Activated T-cell treated with anti-CD3 and anti-CD28 coated beads for 4 hours (primary cell): ENCODE data around the gene NXF1.
"Not testable (repeated sequence)": the region's sequence is repeated elsewhere in the genome, so short reads cannot be mapped to it uniquely, and the experiment has no call there.

Experiments
- DNase-seq: peaks from one replicate; pipeline ENCODE4 v3.0.0-alpha.2; 2020

NXF1 gene

DNA sequence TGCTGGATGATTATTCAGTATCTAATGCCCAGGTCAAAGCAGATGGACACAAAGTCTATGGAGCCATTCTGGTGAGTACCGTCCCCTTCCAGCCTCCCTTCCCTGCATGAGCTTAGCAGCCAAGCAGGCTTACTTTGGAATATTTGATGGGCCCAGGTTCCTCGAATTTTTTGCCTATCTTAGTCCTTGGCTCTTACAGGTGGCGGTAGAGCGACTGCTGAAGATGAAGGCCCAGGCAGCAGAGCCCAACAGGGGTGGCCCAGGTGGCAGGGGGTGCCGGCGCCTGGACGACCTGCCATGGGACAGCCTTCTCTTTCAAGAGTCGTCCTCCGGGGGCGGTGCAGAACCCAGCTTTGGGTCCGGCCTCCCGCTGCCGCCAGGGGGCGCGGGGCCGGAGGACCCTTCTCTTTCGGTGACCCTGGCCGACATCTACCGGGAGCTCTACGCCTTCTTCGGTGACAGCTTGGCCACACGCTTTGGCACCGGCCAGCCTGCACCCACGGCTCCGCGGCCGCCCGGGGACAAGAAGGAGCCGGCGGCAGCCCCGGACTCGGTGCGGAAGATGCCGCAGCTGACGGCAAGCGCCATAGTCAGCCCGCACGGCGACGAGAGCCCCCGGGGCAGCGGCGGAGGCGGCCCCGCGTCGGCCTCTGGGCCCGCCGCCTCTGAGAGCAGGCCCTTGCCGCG, 18.8 kb downstream of the NXF1 start:
- DNase-seq = peak; percentile 75

DNA sequence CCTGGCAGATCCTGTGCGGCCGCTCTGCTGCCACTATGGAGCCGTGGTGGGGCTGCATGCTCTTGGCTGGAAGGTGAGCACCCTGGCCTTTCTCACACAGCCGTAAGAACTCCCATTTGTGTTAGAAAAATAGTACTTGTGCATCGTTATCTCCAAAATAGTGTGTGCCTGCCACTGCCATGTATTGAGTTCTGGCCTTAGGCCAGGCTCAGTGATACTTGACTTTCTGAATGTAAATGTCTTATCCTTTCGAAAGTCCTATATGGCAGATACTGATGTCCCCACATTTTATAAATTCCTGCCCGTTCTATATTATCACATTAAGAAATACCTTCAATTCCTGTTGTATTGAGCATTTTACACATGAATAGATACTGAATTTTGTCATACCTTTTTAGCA, 22.5 kb downstream of the NXF1 start:
- DNase-seq = no peak

DNA sequence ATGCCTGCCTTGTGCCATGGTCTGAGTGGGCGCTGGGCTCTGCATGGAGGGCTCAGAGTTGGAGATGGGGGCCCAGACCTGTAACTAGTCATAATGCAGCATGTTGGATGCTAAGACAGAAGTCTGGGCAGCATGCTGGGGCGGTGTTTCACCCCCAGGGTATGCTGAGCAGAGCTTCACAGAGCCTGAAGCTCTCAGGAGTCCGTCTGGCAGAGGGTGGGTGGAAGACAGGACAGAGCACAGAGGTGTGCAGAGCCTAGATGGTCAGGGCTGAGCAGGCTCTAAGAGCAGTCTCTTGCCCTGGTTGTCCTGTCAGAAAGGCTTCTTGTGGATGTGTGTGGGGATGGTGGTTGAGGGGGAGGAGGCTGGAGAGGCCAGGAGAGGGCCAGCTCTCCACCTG, 26.8 kb downstream of the NXF1 start:
- no peak for DNase-seq

DNA sequence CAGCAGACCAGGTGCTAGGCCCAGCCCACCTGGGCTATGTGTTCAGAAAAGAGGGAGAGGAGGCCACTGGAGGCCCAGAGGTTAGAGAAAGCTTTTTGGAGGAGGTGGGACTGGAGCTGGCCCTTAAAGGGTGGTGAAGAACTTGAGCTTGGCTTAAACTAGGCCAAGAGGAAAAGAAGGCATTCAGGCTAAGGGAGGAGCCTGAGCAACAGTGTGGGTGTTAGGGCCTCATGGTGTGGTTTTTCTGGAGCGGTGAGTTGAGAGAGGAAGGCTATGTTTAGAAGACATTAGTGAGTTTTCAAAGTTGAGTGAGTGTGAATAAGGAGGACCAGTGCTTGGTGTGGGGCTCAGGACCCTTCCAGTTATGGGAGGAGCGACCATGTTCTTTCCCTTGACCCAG, 27.9 kb downstream of the NXF1 start:
- DNase-seq = no peak

DNA sequence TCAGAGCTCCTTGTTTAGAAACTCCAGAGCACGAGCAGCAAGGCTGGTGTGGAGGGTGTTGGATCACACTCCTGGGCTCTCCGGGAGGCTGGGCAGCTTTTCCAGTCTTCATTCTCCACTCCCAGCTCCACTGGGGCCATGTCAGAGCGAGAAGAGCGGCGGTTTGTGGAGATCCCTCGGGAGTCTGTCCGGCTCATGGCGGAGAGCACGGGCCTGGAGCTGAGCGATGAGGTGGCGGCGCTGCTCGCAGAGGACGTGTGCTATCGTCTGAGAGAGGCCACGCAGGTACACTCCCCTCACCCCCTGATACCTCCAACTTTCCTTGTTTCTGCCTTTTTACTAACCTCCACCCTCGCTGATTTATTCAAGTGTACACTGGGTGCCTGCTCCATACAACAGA, 29.6 kb downstream of the NXF1 start:
- no peak for DNase-seq

DNA sequence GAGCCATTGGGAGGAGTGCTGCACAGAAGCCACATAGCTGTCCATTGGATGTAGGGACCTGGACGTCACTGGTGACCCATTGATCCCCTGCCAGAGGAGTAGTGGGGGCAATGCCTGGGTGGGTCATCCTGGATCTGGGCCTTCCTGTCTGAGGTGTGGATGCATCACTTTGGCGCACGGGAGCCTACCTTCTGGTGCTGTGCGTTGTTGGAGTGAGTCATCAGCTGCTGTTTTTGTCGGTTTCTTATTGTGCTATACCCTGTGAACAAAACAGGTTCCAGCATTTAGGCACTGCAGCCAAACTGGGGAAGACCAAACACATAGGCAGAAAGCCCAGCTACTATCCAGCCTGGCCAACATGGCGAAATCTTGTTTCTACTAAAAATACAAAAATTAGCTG, 30.8 kb downstream of the NXF1 start:
- no peak for DNase-seq

DNA sequence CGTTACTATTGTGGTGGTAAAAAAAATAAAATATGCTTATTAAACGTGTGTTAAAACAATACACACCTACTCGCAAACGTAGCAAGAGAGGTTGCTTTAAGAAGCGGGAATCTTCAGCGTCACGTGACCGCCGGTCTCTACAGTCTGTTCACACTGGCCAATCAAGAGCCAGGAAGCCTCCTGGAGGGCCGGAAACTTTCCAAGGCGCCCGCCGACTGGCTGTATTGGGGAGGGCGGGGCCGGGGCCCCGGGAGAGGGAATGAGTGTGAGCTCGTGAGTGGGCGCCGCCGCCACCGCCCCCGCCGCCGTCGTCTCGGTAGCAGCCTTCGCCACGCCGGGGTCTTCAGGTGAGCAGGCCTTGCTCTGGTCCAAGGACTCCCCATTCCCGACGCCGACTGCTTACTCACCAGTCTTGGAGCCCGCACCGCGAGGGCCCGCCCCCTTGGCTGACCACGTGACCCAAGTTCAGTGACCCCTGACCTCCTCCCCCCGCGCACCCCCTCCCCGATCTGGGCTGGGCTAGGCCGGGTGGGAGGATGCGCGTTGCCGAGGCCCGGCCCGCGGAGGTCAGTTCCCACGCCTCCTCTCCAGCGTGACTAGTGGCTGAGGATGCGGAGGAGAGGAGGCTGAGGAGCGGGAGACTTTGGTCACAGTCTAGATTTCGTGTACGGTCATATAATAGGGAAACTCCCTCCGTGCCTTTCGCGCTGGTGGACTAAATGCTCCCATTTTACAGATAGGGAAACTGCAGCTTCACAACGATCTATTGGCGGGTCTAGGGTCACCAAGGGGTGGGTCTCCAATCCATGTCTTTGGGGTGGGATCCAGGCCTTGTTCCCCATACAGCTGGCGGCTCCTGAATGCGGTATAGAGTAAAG, 33.9 kb downstream of the NXF1 start, which contains the start of gene TAF6L:
TAF6L (plus strand) TSS at position 253 of the 878 bp plus-strand sequence. CDS start 4,388 bp downstream, outside the sequence.
- peak; percentile 88 for DNase-seq

DNA sequence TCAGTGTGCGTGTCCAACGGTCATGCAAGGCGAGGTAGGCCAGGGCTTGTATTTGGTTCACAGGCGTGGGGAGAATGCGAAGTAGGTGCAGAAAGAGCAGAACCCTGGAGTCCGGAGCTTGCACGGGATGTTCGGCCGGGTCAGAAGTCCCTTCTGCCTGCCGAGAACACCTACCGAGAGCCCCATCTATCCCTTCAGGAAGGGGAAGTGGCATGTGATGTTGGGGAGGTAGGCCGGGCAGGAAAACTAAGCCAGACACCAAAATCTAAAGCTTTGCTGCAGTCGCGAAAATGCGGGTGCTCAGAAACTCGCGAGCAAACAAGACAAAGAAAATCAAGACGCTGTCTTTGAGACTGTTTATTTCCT, 34.5 kb downstream of the NXF1 start:
- no peak for DNase-seq

DNA sequence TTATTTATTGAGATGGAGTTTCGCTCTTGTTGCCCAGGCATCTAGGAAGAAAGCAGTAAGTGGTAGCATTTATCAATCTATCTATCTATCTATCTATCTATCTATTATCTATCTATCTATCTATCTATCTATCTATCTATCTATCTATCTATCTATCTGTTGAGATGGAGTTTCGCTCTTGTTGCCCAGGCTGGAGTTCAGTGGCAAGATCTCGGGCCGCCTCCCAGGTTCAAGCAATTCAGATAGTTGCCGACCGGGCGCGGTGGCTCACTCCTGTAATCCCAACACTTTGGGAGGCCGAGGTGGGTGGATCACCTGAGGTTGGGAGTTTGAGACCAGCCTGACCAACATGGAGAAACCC, 44.4 kb downstream of the NXF1 start:
- not testable (repeated sequence) for DNase-seq

DNA sequence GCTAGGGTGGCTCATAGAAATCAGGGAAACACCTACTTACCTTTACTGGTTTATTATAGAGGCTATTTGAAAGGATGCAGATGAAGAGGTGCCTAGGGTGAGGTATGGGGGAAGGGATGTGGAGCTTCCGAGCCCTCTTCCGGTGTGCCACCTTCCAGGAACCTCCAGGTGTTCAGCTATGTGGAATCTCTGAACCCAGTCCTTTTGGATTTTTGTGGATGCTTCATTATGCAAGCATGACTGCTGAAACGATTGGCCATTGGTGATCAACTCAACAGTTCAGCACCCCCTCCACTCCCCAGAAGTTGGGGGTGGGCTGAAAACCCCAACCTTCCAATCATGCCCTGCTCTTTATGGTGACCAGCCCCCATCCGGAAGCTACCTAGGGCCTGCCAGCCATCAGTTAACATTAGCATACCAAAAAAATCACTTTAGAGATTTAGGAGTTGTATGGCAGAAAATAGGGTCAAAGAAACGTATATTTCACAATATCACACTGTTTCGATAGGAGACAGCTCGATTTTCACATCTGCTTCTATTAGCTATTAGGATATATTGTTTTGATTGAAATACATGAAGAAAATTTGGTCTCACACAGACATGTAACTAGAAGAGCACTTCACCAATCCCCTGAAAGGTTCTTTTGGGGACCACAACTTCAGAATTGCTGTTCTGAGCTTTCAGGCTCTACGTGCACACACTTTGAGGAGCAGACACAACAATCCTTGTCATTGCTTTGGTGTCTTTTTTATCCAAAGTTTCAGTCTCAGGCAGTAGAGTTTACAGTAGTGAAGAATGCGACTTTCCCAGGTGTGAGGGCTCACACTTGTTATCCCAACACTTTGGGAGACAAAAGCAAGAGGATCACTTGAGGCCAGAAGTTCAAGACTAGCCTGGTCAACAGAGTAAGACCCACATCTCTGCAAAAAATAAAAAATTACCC, 47.1 kb downstream of the NXF1 start:
- no peak for DNase-seq

DNA sequence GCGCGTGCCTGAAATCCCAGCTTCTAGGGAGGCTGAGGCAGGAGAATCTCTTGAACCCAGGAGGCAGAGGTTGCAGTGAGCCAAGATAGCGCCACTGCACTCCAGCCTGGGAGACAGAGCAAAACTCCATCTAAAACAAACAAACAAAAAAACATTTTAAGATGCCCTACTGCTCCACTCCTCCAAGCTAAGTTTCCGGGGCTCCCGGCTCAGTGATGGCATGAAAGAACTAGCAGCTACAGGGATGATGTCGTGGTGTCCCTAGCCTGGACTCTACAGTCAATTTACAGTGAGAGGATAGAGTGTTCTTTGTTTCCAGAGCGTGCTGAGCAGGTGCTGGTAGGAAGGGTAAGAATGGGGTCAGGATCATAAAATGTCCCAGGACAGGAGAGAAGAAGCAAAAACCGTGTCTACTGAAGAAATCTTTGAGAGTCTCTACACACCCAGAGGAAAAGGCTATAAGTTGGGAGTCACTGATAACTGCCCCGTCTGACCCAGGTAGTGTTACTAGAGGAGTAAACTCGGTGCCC, 50.1 kb downstream of the NXF1 start:
- no peak for DNase-seq

DNA sequence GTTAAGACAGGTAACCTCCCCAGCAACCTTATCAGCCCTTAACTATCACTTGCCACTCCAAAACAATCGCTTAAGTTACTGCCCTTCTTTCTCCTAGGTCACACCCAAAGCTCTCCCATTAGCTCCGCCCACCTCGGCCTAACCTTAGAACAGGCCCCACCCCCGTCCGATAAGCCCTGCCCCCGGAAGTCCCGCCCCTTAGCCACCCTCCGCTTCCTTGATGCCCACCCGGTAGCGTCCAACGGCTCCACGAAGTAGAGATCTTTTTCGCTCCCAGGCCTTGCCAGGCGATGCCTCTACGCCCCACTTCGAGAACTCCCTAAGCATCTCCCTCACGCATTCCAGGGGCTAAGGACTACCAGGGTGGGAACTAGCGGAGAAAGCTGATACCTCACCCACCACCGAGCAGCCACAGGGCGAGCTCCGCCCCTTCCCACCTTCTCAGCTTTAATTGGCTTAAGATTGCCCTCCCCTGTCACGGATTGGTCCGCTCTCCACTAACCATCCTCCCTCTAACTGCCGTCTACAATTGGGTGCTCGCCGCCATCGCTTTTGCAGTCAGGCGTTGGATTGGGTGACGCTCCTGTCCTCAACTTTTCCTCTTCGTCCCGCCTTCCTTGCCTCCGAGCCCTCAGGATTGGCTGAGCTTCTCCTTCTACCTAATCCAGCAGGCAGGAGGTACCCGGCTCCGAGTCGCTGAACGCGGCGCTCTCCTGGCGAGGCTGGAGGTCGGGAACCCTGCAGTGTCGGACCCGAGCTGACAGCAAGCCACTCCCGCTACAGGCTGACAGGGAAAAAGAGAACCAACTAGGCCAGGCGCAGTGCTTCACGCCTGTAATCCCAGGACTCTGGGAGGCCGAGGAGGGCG, 51.3 kb downstream of the NXF1 start, which contains the start of gene ZBTB3:
ZBTB3 (minus strand) TSS at position 425 of the 868 bp plus-strand sequence. CDS start 496 bp downstream, outside the sequence.
- peak; percentile 96 for DNase-seq

DNA sequence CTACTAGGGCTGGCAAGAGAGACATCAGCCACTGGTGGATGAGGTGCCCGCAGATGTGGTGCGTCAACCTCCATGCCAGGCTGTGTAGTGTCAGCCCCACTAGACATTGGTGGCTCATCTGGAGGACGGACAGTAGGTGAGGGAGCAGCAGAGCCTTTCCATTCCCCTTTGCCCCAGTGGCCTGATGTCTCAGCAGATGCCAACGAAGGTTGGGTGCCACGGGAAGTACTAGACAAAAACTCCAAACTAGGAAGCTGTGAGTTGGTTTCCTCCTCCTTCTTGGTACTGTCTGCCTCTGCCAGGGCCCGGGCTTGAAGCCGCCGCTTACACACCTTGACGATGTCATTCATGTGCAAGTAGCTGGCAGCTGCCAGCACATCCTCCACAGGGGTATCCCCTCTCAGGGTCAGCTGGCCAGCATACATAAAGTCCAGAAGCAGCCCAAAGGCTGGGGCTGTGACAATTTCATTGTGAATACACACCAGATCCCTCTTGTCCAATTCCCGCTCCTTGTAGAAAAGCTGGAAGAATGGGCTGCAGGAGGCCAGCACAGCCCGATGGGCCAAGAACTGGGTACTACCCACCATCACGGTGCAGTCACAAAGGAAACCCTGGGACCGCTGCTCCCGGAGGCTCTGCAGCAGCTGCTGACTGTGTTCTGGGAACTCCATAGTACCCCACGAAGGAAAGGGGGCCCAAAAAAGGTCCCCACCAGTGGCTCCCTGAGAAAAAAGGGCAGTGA, 52.1 kb downstream of the NXF1 start:
- no peak for DNase-seq

DNA sequence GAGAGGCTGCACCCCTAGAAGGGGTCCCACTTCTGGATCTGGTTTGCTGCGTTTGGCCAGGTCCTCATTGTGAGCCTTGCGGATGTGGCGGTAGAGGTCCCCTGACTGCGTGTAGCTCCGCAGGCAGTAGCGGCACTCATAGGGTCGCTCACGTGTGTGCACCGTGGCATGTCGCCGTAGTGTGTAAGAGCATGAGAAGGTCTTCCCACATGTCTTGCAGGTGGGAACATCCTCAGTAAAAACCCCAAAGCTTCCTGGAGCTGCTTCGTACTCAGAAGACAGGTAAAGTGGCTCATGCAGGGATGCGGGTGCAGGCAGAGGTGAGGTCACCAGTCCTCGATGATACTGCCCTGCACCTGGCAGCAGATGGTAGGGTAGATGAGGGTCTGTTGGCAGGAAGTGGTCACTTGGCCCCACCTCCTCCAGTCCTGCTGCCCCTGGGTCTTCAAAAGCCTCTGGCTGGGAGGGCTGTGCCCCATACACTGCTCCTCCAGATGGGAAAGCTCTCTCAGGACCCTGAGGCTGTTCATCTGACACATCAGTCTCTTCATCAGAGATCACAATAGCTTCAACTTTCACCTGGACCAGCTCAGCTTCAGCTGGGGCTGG, 53.0 kb downstream of the NXF1 start:
- no peak for DNase-seq

DNA sequence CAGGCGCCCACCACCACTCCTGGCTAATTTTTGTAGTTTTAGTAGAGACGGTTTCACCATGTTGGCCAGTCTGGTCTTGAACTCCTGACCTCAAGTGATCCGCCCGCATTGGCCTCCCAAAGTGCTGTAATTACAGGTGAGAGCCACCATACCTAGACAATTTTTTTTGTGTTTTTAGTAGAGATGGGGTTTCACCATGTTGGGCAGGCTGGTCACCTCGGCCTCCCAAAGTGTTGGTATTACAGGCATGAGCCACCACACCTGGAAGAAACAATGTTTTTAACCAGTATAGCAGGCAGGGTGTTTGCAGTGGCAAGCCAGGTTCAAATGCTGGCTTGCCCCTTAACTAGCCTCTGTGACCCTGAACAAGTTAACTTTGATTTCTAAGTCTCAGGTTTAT, 55.3 kb downstream of the NXF1 start:
- DNase-seq = not testable (repeated sequence)

DNA sequence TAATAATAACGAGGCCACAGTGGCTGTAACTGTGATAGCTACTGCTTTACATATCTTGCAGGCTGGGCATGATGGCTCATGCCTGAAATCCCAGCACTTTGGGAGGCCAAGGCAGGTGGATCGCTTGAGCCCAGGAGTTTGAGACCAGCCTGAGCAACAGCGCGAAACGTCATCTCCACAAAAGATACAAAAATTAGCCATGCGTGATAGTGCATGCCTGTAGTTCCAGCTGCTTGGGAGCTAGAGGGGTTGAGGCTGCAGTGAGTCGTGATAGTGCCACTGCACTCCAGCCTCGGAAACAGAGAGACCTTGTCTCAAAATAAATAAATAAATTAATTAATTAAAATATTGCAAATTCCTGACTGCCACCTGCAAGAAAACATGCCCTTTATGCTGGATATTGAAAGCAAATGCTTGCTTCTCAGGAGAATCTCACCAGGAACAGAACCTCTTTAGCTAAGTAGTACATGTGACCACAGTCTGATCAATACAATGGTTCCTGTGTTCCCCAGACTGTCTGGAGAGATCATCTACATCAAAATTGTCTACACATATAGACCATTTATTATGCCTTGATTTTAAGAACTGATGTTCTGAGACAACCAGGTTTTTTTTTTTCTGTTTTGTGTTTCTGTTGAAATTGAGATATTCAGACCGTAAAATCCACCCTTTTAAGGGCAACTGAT, 57.6 kb downstream of the NXF1 start:
- DNase-seq = no peak
